Neural cell (in vitro differentiated cells): ENCODE data around the gene TGFA.

Experiments used
- CTCF ChIP-seq: fragments of 450-650 bp; IDR thresholded peaks from 2 replicates; pipeline ENCODE4 v1.5.1; 2014; ENCODE audit warnings: antibody characterized with exemption, mild to moderate bottlenecking, moderate library complexity; ENCODE audit not compliant: poor library complexity, severe bottlenecking
- EP300 ChIP-seq: fragments of 450-650 bp; conservative IDR thresholded peaks from 2 replicates; pipeline ENCODE4 v1.6.1; 2014; ENCODE audit warnings: antibody characterized with exemption, mild to moderate bottlenecking, moderate library complexity; ENCODE audit not compliant: poor library complexity, severe bottlenecking
- POLR2AphosphoS5 ChIP-seq: IDR thresholded peaks from 2 replicates; pipeline ENCODE4 v1.6.1; 2012
- TAF1 ChIP-seq: IDR thresholded peaks from 2 replicates; pipeline ENCODE4 v1.6.1; 2012; ENCODE audit warnings: low read depth

GRCh38 chr2:70498528-70498927 is 55.1 kb downstream of the TGFA start:
- TF ChIP-seq CTCF: no peak
- TF ChIP-seq TAF1: no peak
- no peak for TF ChIP-seq POLR2AphosphoS5
- no peak for TF ChIP-seq EP300
